Activated CD4-positive, alpha-beta T cell treated with anti-CD3 and anti-CD28 coated beads for 4 hours (primary cell): ENCODE results near the gene FAM76B.

ENCODE experiments used
- DNase-seq, 2 donors: peaks; one replicate each; pipeline ENCODE4 v3.0.0-alpha.2; 2020

FAM76B gene

GRCh38 chr11:95791709-95792033, 2.1 kb upstream of the FAM76B start:
- DNase-seq, result no peak

GRCh38 chr11:95790933-95791708, 1.5 kb upstream of the FAM76B start:
- peak; percentile 34 to 35 for DNase-seq

DNA sequence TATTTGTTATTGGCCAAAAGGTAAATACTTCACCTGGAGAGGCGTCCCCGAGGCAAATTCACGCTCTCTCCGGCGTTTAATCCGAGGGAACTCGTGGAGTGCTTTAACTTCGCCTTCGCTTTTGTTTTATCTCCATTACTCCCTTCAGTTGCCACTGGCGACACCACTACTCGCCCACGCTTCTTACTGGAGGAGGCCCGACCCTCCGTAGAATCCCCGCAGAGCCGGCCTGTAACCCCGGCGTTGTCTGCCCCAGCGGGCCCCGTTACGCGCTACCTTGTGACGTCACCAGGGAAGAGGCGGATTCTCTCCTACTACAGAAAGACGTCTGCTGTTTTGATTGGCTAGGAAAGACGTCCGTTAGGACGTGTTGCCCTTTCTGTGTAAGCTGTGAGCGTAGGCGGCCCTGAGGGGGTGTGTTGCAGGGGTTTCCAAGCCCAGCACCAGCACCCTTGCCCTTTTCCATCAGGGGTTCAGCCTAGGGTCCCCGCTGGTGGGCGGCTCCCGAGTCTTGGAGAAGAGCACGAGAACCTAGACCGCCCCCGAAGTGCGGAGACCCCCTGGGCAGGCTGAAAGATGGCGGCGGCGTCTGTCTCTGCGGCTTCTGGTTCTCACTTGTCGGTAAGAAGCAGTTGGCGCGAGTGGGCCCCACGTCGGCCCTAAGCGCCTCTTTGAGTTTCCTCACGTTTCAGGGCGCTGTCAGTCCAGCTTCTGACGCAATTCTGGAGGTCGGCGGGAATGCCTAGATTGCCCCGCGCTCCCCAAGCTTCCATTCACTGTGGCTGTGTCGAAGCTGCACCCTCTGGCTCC, 746 bp upstream of the FAM76B start, which contains the start of gene CEP57:
TSS of gene CEP57 (plus strand) at position 376 of the 810 bp plus-strand sequence. CDS start at position 577, 201 bp downstream.
- peak; percentile 97 to 98 for DNase-seq

GRCh38 chr11:95788921-95789505, 569 bp downstream of the FAM76B start:
- DNase-seq, result peak; percentile 21 to 23

GRCh38 chr11:95780544-95780943, 9.0 kb downstream of the FAM76B start:
- no peak for DNase-seq

DNA sequence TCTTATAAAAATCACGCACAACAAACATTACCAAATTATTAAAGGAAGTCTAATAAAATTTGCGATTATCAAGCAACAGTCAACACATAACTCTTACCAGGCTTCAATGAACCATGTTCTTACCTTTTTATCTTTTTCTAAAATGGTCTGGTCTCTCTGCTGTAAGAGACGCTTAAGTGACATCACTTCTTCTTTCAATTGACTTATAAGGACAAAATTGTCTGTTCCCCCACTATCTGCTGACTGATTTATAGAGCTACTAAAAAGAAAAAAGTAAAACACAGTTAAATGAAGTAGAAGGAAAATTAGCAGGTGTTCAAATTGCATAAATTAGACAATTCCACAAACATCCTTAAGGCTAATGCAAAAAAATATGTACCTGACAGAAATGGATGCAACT, 10.9 kb downstream of the FAM76B start:
- DNase-seq, result no peak

GRCh38 chr11:95776859-95777258, 12.7 kb downstream of the FAM76B start:
- no peak for DNase-seq

DNA sequence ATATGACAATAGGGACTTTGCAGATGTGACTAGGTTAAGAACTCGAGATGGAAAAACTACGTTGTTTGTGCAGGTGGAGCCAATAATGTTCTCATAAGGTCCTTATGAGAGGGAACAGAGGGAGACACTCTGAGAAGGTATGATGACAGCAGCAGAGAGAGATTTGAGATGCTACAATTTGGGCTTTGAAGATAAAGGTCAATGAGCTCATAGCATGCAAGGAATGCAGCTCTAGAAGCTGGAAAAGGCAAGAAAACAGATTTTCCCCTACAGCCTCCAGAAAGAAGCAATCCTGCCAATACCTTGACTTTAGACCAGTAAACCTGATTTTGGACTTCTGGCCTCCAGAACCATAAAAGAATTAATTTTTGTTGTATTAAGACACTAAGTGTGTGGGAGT, 21.1 kb downstream of the FAM76B start:
- DNase-seq, result no peak

- no peak for DNase-seq
These were observed 22.1 kb downstream of the FAM76B start for GRCh38 chr11:95767498-95767897.

- DNase-seq, result no peak
These were observed 22.9 kb downstream of the FAM76B start for GRCh38 chr11:95766701-95767100.

DNA sequence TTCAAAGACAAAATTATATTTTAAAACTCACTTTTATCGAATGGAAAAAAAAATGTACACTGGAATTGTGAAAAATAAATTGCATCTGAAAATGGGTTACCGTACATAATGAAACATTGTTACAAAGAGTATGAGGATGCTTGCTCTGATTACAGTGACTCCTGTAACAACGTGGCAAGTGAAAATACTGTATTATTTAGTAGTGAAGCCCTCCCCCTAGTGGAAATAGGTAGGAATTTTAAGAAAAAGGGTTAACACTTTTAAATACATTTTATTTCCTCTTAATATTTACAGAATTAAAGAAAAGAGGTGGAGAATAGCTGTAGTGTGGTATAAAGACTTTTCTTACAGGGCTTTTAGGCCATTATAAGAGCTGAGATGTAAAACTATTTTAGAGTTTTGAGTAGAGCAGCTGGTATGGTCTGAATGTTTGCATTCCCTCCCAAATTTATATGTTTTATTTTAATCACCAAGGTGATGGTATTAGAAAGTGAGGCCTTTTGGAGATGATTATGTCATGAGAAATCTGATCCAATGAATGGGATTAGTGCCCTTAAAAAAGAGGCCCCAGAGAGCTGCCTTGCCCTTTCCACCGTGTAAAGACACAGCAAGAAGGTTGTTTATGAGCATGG, 25.2 kb downstream of the FAM76B start:
- DNase-seq, result no peak

- no peak for DNase-seq
These were observed 27.0 kb downstream of the FAM76B start for GRCh38 chr11:95762534-95762933.

GRCh38 chr11:95760941-95761340, 28.6 kb downstream of the FAM76B start:
- DNase-seq, result no peak

GRCh38 chr11:95751515-95751914, 38.1 kb downstream of the FAM76B start:
- no peak for DNase-seq

- no peak for DNase-seq
These were observed 39.5 kb downstream of the FAM76B start for GRCh38 chr11:95750101-95750500.

GRCh38 chr11:95739108-95739938, 50.3 kb downstream of the FAM76B start:
- DNase-seq, result no peak

DNA sequence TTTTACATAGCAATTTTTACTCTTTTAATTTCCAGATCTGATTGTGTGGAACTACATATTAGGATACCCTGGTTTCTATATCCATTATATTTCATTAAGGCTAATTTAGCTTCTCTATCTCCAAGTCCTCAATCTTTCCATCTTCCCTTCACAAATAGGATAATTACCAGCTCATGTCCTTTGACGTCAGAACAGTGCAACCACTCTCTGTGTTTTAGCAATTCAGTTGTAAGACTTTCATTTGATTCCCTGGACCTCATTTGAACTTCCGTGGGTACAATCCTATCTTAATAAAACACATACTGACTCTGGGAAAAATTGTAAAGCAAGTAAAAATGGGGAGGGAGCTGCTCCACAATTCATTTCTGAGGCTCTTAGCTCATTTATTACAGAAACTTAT, 52.8 kb downstream of the FAM76B start:
- no peak for DNase-seq

- no peak for DNase-seq
These were observed 53.2 kb downstream of the FAM76B start for GRCh38 chr11:95736355-95736754.

- DNase-seq, result no peak
These were observed 55.5 kb downstream of the FAM76B start for GRCh38 chr11:95734009-95734572.

- no peak for DNase-seq
These were observed 56.5 kb downstream of the FAM76B start for GRCh38 chr11:95732930-95733602.

GRCh38 chr11:95729462-95729861, 60.1 kb downstream of the FAM76B start:
- no peak for DNase-seq
